Stimulated activated CD4-positive, alpha-beta T cell treated with anti-CD3 and anti-CD28 coated beads, Interleukin-15, amount 100 ng/mL, for 24 hours (primary cell): ENCODE results near the gene UVRAG.

Experiments
- DNase-seq: peaks from one replicate; pipeline ENCODE4 v3.0.0-alpha.2; 2020

The UVRAG gene

GRCh38 chr11:75884321-75884720 is 69.3 kb downstream of the UVRAG start:
- no peak for DNase-seq

- no peak for DNase-seq
These were observed 73.4 kb downstream of the UVRAG start for GRCh38 chr11:75888416-75888815.

- DNase-seq, result no peak
These were observed 77.1 kb downstream of the UVRAG start for GRCh38 chr11:75891947-75892739.

- no peak for DNase-seq
These were observed 78.2 kb downstream of the UVRAG start for GRCh38 chr11:75893251-75893650.

GRCh38 chr11:75894036-75894585 is 79.1 kb downstream of the UVRAG start:
- DNase-seq, result peak; percentile 12

GRCh38 chr11:75896843-75897419 is 81.9 kb downstream of the UVRAG start:
- no peak for DNase-seq

GRCh38 chr11:75898871-75899270 is 83.9 kb downstream of the UVRAG start:
- DNase-seq, result no peak

GRCh38 chr11:75899806-75900205 is 84.8 kb downstream of the UVRAG start:
- no peak for DNase-seq

GRCh38 chr11:75900848-75901247 is 85.8 kb downstream of the UVRAG start:
- DNase-seq, result no peak

GRCh38 chr11:75902631-75903030 is 87.6 kb downstream of the UVRAG start:
- no peak for DNase-seq

GRCh38 chr11:75903276-75903675 is 88.3 kb downstream of the UVRAG start:
- no peak for DNase-seq

GRCh38 chr11:75905434-75905833 is 90.4 kb downstream of the UVRAG start:
- DNase-seq, result no peak

GRCh38 chr11:75907906-75908527 is 93.0 kb downstream of the UVRAG start:
- no peak for DNase-seq

- DNase-seq, result no peak
These were observed 95.6 kb downstream of the UVRAG start for GRCh38 chr11:75910426-75911145.

- DNase-seq, result no peak
These were observed 96.4 kb downstream of the UVRAG start for GRCh38 chr11:75911459-75911858.

GRCh38 chr11:75913984-75914383 is 99.0 kb downstream of the UVRAG start:
- no peak for DNase-seq

GRCh38 chr11:75916882-75917281 is 101.9 kb downstream of the UVRAG start:
- no peak for DNase-seq

GRCh38 chr11:75918331-75918730 is 103.3 kb downstream of the UVRAG start:
- no peak for DNase-seq

GRCh38 chr11:75919525-75919924 is 104.5 kb downstream of the UVRAG start:
- DNase-seq, result no peak

GRCh38 chr11:75920848-75921247 is 105.8 kb downstream of the UVRAG start:
- DNase-seq, result no peak

- no peak for DNase-seq
These were observed 106.8 kb downstream of the UVRAG start for GRCh38 chr11:75921808-75922207.

- DNase-seq, result no peak
These were observed 110.2 kb downstream of the UVRAG start for GRCh38 chr11:75924966-75925784.
